Measurements from ENCODE around the gene STAB2.

Gene STAB2

DNA sequence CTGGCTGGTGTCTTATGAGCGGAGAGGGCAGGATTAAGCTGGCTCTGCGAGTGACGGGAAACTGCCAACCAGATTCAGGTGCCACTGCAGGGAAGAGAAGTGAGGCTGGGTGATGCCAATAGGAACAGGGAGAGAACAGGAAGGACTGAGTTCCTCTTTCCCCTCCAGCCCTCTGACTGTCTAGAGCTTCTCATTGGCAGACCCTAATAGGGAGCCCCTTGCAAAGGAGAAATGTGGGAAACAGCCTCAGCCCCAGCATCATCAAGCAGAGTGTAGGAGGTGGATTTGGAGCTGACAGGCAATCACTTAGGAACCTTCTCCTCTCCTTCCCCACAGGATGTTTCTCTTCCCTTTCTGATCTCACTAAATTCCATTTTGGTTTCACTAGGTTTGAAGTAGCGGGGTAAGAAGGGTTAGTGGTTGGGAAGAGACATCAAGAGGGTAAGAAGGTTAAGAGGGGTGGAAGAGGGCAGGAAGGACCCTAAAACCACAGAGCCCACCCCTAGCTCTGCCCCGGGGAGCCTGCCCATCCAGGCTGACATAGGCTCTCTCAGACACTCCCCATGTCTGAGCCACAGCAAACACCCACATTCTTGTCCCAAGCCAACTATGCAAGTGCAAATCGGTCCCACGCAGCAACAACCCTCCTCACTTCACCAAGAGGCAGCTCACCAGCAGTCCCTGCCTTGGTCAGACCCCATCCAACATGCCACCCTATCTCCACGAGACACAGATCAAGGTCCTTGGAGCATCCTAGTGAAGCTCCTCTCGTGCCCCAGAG, 111.1 kb downstream of the STAB2 start:
- no peak for DNase-seq

DNA sequence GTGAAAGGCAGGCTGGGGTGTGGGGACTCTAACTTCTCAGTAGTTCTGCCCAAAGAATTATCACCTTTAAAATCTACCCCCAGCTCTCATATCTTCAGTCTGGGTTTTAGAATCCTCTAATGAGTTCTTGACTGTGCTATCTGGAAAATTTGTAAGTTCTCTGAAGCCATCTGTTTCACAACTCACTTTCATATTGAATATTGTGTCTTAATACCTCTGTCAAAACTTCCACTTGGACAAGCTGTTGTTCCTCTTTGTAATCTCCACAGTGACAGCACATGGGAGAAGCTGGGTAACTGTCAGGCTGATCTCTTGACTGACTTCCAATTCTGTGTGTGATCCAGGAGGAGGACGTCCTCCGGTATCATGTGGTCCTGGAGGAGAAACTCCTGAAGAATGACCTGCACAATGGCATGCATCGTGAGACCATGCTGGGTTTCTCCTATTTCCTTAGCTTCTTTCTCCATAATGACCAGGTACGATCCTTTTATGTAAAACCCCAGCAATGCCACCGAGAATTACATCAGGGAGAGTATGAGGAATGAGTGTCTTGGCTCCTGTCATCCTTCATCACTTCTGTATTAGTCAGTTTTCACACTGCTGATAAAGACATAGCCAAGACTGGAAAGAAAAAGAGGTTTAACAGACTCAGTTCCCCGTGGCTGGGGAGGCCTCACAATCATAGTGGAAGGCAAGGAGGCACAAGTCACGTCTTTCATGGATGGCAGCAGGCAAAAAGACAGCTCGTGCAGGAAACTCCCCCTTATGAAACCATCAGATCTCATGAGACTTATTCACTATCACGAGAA, 111.9 kb downstream of the STAB2 start:
- DNase-seq = no peak

DNA sequence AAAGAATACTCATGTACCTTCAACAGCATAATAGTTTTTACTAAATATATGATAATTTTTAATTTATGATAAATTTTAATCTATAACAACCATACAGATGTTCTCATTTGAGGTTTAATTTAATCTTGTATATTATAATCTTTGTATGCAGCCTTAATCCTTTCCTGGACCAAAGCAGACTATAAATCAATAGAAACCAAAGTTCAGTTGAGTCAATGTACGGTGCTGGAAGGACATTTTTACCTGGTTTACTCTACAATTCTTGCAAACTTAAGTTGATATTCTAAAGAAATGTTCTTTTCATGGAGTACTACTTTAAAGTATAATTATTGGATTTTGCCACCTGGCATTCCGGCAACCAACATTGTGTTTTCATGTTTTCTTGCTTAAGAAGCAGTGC, 118.0 kb downstream of the STAB2 start:
- DNase-seq = no peak

DNA sequence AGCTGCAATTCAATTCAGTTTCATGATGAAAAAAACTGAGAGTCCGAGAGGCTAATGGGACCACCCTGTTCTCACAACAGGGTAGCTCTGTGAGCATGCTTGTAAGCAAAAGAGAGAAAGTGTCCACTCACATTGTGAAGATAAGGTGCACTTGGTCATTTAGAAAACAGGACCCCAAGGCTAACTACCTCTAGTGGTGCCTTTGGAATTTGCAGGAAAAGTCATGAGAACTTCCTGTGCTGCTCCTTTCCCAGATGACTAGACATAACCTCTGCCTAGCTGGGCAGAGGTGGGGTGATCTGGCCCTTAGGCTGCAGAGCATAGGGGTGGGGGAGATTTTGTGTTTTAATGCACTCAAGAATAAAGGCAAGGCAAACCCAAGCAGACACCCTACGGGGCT, 118.9 kb downstream of the STAB2 start:
- no peak for DNase-seq

DNA sequence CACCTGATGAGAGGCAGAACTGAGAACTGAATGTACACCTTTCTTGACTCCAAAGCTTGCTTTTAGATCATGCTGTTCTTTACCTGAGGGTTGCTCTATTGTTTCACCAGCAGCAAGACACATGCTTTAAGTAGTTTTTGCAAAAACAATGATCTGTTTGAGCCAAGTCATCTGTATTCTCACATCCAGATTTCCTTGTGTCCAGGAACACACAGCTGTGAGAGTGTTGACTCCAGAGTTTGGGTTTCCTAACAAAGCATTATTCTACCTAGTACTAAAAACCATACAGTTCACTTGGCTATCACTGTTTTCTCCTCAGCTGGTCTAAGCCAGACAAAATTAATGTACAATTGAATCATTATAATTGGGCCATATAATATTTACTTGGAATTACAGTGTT, 120.4 kb downstream of the STAB2 start:
- DNase-seq = no peak

DNA sequence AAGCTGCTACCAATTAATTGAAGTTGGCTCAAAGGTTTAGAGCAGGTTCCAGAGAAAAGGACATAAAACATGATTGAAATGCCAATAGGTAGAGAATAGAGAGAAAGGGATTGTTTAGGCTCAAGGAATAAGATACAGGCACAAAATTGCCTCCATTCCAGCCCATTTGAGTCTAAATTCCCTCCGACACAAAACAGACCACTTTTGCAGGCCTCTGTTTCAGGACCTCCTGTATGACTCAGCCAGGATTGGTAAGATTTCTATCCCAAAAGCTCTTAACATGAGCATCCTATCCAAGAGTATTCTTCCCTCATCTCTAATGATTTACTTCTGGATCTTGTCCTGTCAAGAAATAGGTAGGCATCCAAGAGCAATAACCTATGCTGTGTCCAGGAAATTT, 123.5 kb downstream of the STAB2 start:
- no peak for DNase-seq

DNA sequence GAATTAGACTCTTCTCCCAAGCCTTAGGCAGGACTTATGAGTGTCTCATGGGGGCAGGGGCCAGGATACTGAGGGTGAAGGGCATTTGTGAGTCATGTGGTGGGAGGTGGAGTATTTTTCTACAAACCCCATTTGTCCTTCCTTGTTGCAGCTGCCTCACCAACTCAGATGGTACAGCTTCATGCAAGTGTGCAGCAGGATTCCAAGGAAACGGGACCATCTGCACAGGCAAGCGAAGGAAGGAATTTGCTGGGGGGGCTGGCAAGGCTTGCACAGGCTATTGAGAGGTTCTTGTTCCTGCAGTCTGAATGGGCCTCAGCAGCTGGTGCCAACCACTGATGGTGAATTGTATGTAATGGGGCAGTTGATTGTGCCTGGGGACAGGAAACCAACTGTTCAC, 125.1 kb downstream of the STAB2 start:
- no peak for DNase-seq

DNA sequence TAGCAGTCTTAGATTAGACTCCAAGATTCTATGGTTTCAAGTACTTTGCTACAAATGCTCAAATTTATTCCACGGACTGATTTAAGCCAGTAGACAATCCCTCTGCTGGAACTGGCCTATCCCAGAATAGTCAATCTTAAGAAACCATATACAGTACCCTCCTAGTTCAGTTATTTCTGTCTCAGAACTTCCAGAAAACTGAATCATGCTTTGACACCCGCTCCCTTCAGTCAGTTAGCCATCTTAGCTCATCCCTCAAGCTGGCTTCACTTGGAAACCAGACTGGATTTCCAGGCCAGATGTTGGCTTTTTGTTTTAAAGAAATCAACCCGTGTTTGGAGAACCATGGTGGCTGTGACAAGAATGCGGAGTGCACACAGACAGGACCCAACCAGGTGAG, 128.4 kb downstream of the STAB2 start:
- no peak for DNase-seq

DNA sequence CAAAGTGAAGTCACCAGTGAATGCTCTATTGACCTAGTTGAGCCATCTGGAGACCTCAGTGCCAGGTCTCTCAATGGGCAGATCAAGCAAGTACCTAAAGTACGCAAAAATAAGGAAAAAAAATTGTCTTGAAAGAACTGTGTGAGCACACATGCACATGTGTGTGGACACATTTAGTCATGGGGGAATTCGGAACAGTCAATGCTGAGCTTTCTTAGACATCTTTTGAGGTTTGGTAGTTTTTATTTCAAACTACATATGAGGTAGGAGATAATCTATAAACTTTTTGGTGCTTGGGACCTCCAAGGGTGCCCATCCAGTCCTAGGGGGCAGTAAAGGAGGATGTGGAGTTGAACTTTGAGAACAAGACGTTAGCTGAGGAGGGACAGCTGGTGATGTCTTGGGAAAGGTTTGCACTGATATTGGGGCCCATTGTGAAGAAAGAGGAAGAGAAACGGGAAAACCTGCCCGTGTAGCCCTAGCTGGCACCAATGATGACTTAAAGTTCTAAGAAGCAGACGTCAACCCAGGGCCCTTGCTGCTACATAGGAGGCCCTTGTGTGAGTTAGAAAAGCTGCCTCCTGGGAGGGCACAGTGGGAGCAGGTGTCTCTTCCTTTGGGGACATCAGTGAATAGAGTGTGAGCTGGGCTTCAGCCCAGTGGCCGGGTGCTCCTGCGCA, 129.6 kb downstream of the STAB2 start:
- no peak for DNase-seq

DNA sequence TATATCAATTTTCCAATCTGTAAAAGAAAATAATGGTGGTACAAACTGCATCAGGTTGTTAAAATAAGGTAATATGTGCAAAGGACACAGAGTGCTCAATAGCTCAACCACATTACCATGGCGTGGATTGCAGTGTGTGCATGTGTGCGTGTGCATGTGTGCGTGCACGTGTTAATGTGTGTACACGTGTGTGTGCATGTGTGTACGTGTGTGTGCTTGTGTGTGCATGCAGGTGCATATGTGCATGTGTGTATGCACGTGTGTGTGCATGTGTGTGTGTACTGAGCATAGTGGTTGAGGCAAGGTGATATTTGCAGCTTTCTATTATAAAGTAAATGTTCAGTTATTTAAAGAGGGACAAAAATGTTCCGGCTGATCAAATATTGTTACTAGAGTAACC, 138.3 kb downstream of the STAB2 start:
- DNase-seq = no peak

DNA sequence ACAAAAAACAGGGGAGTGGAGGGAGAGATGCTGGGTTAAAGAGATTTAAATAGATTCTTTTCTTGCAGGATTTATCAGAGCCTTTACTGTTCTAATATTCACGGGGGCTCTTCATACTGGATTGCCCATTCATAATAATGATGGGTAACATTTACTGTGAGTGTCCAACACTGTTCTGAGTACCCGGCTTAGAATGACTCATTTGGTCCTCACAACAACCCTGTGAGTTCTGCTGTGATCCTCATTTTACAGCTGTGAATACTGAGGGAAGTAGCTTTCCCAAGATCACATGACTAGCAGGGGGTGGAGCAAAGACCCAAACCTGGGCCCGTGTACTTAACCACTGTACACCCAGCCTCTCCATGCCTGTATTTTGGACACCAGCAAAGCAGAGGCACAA, 140.6 kb downstream of the STAB2 start:
- DNase-seq = no peak

DNA sequence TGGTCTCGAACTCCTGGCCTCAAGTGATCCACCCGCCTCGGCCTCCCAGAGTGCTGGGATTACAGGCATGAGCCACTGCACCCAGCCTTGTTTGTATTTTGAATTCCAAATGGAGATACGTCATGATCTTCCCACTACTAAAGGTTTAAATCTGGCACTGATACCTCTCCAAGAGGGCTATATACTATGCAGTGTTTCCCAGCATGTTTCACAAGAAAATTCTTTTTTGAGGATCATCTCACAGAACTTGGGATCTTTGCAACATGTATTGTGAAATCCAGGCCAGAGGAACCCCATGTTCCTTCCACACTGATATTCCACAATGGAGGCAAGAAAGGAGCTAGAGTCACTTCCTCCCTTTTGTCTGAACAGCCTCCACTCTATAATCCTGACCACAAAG, 141.2 kb downstream of the STAB2 start:
- DNase-seq = no peak

DNA sequence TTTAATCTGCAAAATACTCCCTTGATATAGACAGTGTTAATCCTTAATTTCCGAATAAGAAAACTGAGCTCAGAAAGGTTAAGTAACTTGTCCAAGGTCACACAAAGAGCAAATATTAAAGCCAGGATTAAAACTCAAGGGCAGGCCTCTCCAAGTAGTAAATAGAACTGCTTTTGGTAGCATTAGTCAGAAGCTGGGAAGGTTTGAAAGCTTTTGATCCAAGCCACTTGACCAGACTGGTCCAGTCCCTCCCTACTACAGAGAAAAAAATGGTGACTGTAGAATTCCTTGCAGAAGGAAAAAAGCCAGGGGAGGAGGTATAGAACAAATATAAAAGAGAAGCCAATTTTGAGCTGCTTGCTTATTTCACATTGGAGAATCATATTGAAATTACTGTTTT, 142.4 kb downstream of the STAB2 start:
- no peak for DNase-seq

DNA sequence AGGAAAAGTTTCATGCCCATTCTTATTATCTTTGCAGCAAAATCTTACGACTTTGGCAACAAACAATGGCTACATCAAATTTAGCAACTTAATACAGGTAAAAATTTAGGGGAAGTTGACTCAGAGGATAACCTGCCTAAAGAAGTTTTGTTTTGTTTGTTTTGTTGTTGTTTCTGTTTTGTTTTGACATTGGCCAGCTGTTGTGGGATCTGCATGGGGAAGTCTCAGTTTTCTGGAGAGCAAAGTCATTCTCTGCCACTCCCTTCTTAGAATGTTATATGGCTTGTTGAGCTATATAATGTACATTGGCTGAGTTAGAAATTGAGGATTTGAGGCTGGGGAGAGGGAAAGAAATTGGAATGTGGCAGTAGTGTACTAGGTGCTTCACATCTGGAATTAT, 144.5 kb downstream of the STAB2 start:
- no peak for DNase-seq

DNA sequence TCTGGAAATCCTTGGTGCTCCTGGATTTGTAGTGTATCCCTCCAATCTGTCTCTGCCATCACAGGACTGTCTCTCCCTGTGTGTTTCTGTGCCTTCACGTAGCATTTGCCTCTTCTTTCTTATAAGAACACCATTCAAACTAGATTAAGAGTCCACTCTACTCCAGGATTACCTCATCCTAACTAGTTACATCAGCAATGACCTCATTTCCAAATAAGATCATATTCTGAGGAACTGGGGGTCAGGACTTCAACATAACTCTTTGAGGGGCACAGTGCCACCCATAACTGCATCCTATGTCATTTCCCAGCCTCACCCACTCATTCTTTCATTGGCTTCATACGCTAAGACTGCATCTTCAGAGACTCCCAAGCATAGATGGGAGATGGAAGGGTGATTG, 147.8 kb downstream of the STAB2 start:
- DNase-seq = no peak

DNA sequence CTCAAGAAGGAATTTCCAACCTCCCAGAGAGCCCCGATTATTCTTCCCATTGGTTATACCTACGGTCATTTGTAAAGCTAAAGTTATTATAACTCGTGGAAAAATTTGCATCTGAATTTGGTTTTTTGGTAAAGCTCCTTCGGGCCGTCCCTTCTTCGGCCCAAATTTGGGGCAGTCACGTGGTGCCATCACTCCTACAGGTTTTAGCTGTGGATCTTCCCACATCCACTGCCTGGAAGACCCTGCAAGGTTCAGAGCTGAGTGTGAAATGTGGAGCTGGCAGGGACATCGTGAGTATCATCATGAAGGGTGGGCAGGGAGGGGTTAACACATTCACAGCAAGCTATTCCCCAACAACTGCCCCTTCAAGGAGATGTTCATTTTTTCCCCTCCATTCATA, 148.2 kb downstream of the STAB2 start:
- no peak for DNase-seq

DNA sequence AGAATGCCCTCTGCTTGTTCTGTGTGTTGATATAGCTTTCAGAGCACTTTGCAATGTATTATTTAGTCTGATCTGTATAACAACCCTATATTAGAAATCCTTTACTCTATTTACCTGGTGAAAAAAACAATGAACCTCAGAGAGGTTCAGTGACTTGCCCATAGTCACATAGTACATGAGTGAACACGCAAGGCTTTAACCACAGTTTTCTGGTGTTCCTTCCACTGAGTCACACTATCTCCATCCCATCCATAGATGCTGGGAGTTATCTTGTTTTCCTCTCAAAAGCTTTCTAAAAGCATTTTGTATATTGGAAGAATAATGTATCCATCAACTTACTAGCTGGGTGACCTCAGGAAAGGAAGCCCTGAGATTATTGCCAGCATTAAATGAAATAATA, 149.5 kb downstream of the STAB2 start:
- DNase-seq = no peak

DNA sequence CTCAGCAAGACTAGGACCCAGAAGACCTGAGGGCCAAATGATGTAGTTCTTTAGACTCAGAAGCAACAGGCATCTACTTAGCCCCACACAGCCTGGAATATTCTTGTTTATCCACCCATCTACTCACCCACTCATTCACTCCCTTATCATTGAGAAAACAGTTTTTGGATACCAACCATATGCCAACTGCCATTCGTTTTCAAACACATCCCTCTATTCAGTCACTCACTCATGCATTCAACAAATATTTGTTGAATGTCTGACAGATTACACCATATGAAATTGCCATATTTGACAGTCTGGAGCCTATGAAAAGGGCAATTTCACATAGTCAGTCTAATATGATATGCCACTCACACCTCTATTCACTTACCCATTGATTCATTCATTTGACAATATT, 150.8 kb downstream of the STAB2 start:
- DNase-seq = no peak

DNA sequence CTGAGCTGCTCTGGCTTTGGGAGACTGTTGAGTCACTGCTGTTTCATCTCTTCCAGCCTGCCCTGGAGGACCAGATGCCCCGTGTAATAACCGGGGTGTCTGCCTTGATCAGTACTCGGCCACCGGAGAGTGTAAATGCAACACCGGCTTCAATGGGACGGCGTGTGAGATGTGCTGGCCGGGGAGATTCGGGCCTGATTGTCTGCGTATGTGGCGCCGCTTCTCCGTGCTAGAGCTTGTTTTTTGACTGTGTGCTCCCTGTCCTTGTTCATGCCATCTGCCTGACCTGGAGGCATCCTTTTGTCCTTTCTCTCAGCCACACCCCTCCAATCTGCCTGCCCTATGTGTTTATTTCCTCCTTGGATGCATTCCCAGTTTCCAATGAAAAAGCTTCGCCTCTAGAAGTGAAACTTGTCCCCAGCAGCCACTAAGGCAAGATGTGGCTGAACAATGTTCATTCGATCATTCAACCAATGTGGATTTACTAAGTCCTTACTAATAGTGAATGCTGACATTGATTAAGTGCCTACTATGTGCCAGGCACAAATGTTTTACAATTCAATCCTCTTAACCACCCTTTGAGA, 155.4 kb downstream of the STAB2 start:
- no peak for DNase-seq

DNA sequence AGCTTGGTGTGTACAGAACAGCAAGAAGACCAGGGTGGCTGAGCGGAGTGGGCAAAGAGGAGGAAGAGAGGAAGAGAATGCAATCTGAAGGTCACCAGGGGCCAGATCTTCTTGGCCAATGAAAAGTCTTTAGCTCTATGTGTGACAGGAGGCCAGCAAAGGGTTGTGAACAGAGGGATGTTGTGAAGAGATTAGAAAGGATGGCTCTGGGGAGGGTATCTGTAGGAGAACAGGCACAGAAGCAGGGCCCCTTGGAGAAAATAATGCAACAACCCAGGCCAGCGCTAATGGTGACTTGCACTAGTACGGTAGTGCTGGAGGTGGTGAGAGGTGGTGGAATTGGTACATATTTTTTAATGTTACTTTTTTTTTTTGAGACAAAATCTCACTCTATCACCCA, 156.7 kb downstream of the STAB2 start:
- DNase-seq = no peak

DNA sequence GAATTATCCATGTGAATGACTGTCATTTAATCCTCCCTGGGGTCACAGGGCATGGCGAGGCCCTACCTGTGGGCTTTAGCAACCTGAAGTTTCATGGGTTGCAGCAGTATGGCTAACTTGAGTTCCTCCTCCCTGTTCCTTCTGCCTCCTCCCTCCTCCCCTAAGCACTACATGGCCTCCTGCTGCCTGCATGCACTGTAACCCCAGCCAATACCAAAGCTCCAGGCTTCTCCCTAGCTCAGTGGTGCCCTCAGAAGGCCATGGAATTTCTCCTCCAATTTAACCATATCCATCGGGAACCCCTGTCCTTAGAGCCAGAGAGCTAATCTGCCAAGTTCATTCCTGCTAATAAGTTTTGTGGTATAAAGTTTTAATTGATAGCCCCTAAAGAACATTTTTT, 158.9 kb downstream of the STAB2 start:
- no peak for DNase-seq

DNA sequence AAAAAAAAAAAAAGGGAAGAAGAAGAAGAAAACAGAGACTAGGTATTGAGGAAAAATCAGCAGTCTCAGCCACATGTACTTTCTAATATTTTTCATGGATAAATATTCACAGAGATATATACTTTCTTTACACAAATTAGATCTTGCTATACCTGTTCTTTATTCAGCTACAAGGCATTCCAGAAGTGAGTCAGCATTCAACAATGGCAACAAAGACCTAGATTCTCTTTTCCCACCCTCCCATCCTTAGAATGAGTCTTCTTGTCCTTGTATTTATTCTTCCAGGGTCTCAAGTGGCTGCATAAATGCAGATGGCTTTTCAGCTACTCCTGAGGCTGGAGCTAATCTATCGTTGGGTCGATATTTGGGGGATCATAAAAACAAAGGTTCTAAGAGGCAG, 160.9 kb downstream of the STAB2 start:
- DNase-seq = no peak

DNA sequence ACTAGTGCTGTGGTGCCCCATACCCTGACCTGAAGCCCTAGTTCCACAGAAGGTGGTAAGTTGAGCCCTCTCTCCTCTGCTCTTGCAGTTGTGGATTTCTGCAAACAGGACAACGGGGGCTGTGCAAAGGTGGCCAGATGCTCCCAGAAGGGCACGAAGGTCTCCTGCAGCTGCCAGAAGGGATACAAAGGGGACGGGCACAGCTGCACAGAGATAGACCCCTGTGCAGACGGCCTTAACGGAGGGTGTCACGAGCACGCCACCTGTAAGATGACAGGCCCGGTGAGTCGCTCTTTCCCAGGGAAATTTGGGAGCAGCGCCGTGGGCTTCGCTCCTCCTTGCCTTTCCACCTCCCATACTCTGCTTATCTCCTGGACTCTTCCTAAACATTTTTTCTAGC, 161.8 kb downstream of the STAB2 start:
- no peak for DNase-seq

DNA sequence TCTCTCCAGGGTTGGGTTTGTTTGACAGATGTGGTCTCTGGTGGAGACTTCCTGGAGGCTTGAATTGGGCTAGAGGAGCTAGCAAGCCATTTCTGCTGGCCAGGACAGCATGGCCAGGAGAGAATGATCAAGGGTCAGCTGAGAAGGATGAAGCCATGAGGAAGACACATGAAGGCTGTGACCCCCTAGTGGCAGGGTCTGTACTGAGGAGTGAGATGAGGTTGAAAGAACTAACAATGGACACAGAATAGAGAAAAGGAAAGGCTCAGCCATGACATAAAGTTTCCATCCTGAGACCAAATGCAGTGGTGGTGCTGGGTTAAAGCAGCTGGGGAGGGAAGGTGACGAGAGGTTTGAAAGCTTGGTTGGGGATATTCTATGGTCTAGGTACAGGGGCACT, 164.1 kb downstream of the STAB2 start:
- no peak for DNase-seq

Measured in CD4-positive, alpha-beta T cell treated with Interferon alpha-2 for 1 hour (primary cell).